Small intestine (tissue), 7 donors: ENCODE measurements around the gene PUDP. TPM values are rescaled to one million over a fixed set of nuclear protein-coding genes. Genes with fewer than 3 reads are reported as not detected.

Experiments used
- DNase-seq, 2 donors: peaks; one replicate each; pipeline versions ENCODE4 v3.0.0 to v3.0.0-alpha.2; 2013
- FAIRE-seq: peaks from 2 replicates; lab custom pipeline; 2012; peaks lifted over from hg19 to GRCh38; lab: Jason Lieb, UNC
- H3K27ac ChIP-seq, 3 donors: one replicate each; pipeline ENCODE4 v1.5.1; 2013; ENCODE audit warnings: low read length in 2 of 3, mild to moderate bottlenecking in 2 of 3, control low read depth in 1 of 3, inconsistent platforms in 1 of 3, low read depth in 1 of 3, moderate library complexity in 1 of 3
- H3K27me3 ChIP-seq, 3 donors: one replicate each; pipeline ENCODE4 v1.6.1; 2013; ENCODE audit warnings: low read length in 3 of 3, inconsistent platforms in 1 of 3; ENCODE audit not compliant: control insufficient read depth in 3 of 3, insufficient read depth in 3 of 3
- H3K36me3 ChIP-seq, 3 donors: one replicate each; pipeline ENCODE4 v1.6.1; 2013; ENCODE audit warnings: low read length in 3 of 3, inconsistent platforms in 1 of 3, low read depth in 1 of 3, mild to moderate bottlenecking in 1 of 3, moderate library complexity in 1 of 3; ENCODE audit not compliant: control insufficient read depth in 3 of 3, insufficient read depth in 2 of 3
- H3K4me1 ChIP-seq, 3 donors: one replicate each; pipeline ENCODE4 v1.6.1; 2013; ENCODE audit warnings: low read length in 2 of 3, inconsistent platforms in 1 of 3, low read depth in 1 of 3, mild to moderate bottlenecking in 1 of 3, moderate library complexity in 1 of 3; ENCODE audit not compliant: control insufficient read depth in 3 of 3, insufficient read depth in 2 of 3
- H3K4me3 ChIP-seq, 3 donors: one replicate each; pipeline ENCODE4 v1.5.1; 2013; ENCODE audit warnings: low read length in 3 of 3, control low read depth in 1 of 3, inconsistent platforms in 1 of 3, low read depth in 1 of 3, mild to moderate bottlenecking in 1 of 3, moderate library complexity in 1 of 3
- H3K9me3 ChIP-seq, 2 donors: one replicate each; pipeline ENCODE4 v1.6.1; 2013; ENCODE audit warnings: low read depth in 1 of 2, low read length in 1 of 2; ENCODE audit not compliant: control insufficient read depth in 2 of 2, insufficient read depth in 1 of 2
- WGBS, 3 donors: extraction: QIAGEN DNeasy Blood & Tissue Kit; methylation state at CpG; one replicate each; pipeline ENCODE4 v1.1.7; 2013; 5-methylcytosine and 5-hydroxymethylcytosine counted together
- polyA plus RNA-seq, 4 donors: library from polyadenylated mRNA; stranded (reverse) in 3 of 4; unstranded in 1 of 4; fragments of 200-250 nt in 3 of 4; fragments of 120-200 nt in 1 of 4; gene quantifications; one replicate each; pipeline versions ENCODE4 v1.2.1 to v1.2.3, GENCODE V29; 2013
- donor health status: healthy with polysubstance abuse.
- donor health status: control.
- donor health status: control.
- donor health status: Bipolar disorder and iron deficiency.
- donor health status: healthy.

PUDP gene
- polyA plus RNA-seq, 4 donors = 16.3 to 40.4 (median 18.5) TPM

GRCh38 chrX:7111518-7111917 lies 36.4 kb downstream of the PUDP start:
- Histone ChIP-seq H3K4me3 (no peak overlapping the region), H3K9me3 (no peaks in the 10 kb centered on the region), H3K36me3 (peaks cover 0 to 6% (median 0%) of the 10 kb centered on the region in 3 donors), H3K4me1 (peaks cover 0 to 11% (median 5%) of the 10 kb centered on the region in 3 donors), H3K27ac (no peak overlapping the region), H3K27me3 (no peaks in the 10 kb centered on the region)
- no peak for FAIRE-seq
- no peak for DNase-seq
- 95 to 97% (median 97%) methylated on average over 6 of the region's 6 CpGs for WGBS, 3 donors

DNA sequence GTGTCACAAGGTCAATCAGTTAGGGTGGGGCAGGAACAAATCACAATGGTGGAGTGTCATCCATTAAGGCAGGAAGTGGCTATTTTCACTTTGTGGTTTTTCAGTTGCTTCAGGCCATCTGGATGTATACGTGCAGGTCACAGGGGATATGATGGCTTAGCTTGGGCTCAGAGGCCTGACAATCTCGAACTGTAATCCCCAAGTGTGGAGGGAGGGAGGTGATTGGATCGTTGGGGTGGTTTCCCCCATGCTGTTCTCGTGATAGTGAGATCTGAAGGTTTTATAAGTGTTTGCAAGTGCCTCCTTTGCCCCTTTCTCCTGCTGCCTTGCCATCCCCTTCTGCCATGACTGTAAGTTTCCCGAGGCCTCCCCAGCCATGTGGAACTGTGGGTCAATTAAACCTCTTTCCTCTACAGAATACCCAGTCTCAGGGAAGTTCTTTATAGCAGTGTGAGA lies 37.1 kb downstream of the PUDP start:
- Histone ChIP-seq H3K27ac (no peak overlapping the region), H3K27me3 (no peaks in the 10 kb centered on the region), H3K4me1 (peaks cover 0 to 11% (median 5%) of the 10 kb centered on the region in 3 donors), H3K9me3 (no peaks in the 10 kb centered on the region), H3K4me3 (no peak overlapping the region), H3K36me3 (peaks cover 0 to 4% (median 0%) of the 10 kb centered on the region in 3 donors)
- FAIRE-seq (no peak), DNase-seq (no peak)
- 55 to 80% (median 69%) methylated on average over 5 of the region's 5 CpGs for WGBS, 3 donors

DNA sequence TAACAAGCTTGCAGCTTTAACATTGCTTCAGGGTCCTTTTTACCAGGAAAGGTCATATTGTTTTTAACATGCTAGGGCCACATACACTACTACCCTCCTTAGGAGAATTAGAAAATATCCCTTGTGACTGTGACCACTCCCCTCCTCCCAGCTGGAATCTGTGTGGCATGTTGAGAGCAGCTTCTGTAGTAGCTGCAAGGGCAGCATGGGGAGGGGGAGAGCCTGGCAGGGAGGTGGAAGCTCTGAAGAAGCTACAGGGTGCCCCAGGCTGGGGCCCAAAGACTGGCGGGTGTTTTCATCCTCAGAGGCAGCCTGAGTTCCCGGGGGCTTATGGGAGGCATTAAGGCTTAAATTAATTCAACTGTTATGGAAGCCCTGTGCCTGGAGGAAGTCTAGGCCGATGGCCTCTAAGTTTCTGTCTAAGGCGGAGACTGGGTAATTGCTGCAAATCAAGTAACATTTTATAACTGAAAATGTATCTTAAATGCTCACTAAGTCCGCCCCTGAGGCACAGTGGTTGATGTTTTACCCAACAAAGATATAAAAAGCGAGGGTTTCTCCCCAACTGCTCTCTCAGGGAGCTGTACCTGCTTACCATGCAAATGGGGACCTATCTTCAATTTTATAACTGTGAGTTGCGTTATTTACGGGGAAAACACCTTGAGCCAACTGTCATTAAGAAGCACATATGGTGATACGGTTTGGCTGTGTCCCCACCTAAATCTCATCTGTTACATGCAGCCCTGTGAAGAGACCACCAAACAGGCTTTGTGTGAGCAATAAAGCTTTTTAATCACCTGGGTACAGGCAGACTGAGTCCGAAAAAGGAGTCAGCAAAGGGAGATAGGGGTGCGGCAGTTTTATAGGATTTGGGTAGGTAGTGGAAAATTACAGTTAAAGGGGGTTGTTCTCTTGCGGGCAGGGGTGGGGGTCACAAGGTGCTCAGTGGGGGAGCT lies 37.8 kb downstream of the PUDP start:
- no peak for DNase-seq
- no peak for FAIRE-seq
- Histone ChIP-seq H3K27ac (peak overlapping the region in 2 of 3 donors; percentile 24 to 33), H3K4me3 (no peak overlapping the region), H3K9me3 (no peaks in the 10 kb centered on the region), H3K27me3 (no peaks in the 10 kb centered on the region), H3K4me1 (peaks cover 0 to 11% (median 5%) of the 10 kb centered on the region in 3 donors), H3K36me3 (peaks cover 0 to 6% (median 0%) of the 10 kb centered on the region in 3 donors)
- 70 to 87% (median 76%) methylated on average over 12 of the region's 12 CpGs for WGBS, 3 donors

GRCh38 chrX:7109049-7109531 lies 38.9 kb downstream of the PUDP start:
- DNase-seq (peak in 1 of 2 donors; percentile 26), FAIRE-seq (no peak)
- H3K27ac ChIP-seq = peak overlapping the region in 2 of 3 donors; percentile 60 to 63
- H3K27me3 ChIP-seq = no peaks in the 10 kb centered on the region
- H3K9me3 ChIP-seq = no peaks in the 10 kb centered on the region
- peaks cover 0 to 6% (median 0%) of the 10 kb centered on the region in 3 donors for H3K36me3 ChIP-seq
- peaks cover 0 to 11% (median 5%) of the 10 kb centered on the region in 3 donors for H3K4me1 ChIP-seq
- H3K4me3 ChIP-seq = no peak overlapping the region
- 26 to 61% (median 30%) methylated on average over 11 of the region's 11 CpGs for WGBS, 3 donors

GRCh38 chrX:7108030-7108429 lies 39.9 kb downstream of the PUDP start:
- Histone ChIP-seq H3K36me3 (peaks cover 0 to 4% (median 0%) of the 10 kb centered on the region in 3 donors), H3K4me3 (no peak overlapping the region), H3K27me3 (no peaks in the 10 kb centered on the region), H3K27ac (no peak overlapping the region), H3K4me1 (peaks cover 0 to 11% (median 5%) of the 10 kb centered on the region in 3 donors), H3K9me3 (no peaks in the 10 kb centered on the region)
- DNase-seq (peak in 1 of 2 donors; percentile 58), FAIRE-seq (no peak)
- 33 to 81% (median 38%) methylated on average over 5 of the region's 5 CpGs for WGBS, 3 donors

DNA sequence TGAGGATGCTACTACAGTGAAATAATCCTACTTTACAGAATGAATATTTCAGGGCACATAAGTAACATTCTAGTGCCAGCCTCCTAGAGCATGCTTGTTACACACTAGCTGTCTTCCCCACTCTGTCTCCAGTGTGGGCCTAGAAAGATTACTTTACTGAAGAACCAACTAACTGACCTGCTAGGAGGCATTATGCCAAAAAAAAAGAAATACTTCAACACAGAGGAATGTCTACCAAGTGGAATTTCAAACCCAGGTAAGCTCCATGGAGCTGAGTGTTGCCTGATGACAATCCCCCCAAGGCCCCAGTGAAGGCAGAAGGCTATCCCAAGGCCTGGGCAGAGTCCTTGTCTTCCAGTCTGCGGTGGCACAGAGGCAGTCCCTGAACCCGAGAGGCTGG lies 41.3 kb downstream of the PUDP start:
- H3K4me3 ChIP-seq = no peak overlapping the region
- peaks cover 0 to 11% (median 5%) of the 10 kb centered on the region in 3 donors for H3K4me1 ChIP-seq
- peaks cover 0 to 4% (median 0%) of the 10 kb centered on the region in 3 donors for H3K36me3 ChIP-seq
- H3K9me3 ChIP-seq = no peaks in the 10 kb centered on the region
- WGBS, 3 donors = 89 to 100% (median 99%) methylated on average over 2 of the region's 2 CpGs
- FAIRE-seq (no peak), DNase-seq (no peak)
- no peak overlapping the region for H3K27ac ChIP-seq
- no peaks in the 10 kb centered on the region for H3K27me3 ChIP-seq

GRCh38 chrX:7102119-7102518 lies 45.8 kb downstream of the PUDP start:
- FAIRE-seq (no peak), DNase-seq (no peak)
- WGBS, 3 donors = 62 to 94% (median 94%) methylated on average over 3 of the region's 3 CpGs
- Histone ChIP-seq H3K9me3 (no peaks in the 10 kb centered on the region), H3K36me3 (peaks cover 0 to 15% (median 0%) of the 10 kb centered on the region in 3 donors), H3K4me3 (no peak overlapping the region), H3K27ac (no peak overlapping the region), H3K27me3 (no peaks in the 10 kb centered on the region), H3K4me1 (no peaks in the 10 kb centered on the region)

DNA sequence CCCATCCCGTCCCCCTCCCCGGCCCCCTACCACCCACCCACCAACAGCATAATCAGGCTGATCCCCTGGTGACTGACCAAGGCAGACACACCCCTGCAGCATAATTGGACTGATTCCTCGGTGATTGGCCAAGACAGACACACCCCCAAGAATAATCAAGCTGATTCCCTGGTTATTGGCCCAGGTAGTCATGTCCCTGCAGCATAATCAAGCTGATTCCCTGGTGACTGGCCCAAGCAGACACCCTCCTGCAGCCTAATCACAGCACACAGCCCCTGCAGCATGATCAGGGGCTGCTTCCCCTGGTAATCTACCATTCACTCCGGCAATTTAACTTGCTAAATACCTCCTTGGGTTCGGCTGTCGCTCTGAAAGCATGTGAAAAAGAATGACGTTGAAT lies 47.9 kb downstream of the PUDP start:
- no peaks in the 10 kb centered on the region for H3K9me3 ChIP-seq
- H3K27me3 ChIP-seq = no peaks in the 10 kb centered on the region
- FAIRE-seq (no peak), DNase-seq (no peak)
- WGBS, 3 donors = 89 to 96% (median 91%) methylated on average over 7 of the region's 7 CpGs
- H3K4me3 ChIP-seq = no peak overlapping the region
- peaks cover 0 to 12% (median 0%) of the 10 kb centered on the region in 3 donors for H3K36me3 ChIP-seq
- no peak overlapping the region for H3K27ac ChIP-seq
- H3K4me1 ChIP-seq = no peaks in the 10 kb centered on the region
